ENCODE measurements around the gene ALDH1L1.

- no peak for TF ChIP-seq RFX5 (IDR thresholded peaks at IDR 0.05; ENCODE audit: low read depth, low read length)
- TF ChIP-seq ZNF512 (tag; IDR thresholded peaks at IDR 0.05): no peak
- no peak for TF ChIP-seq RCOR1 (IDR thresholded peaks at IDR 0.05; ENCODE audit: borderline replicate concordance in 1 of 2, low read depth in 2 of 2, low read length in 2 of 2)
- TF ChIP-seq IRF9 (tag; IDR thresholded peaks at IDR 0.05): no peak
- no peak for TF ChIP-seq SRF (CRISPR knock-in tag; IDR thresholded peaks at IDR 0.05)
- no peak for TF ChIP-seq CLOCK (CRISPR knock-in tag; IDR thresholded peaks at IDR 0.05; ENCODE audit: borderline replicate concordance)
- no peak for TF ChIP-seq POLR2A (conservative IDR thresholded peaks at IDR 0.05)
- TF ChIP-seq NFIC (IDR thresholded peaks at IDR 0.05): no peak
- no peak for TF ChIP-seq TRIM25 (IDR thresholded peaks at IDR 0.05; ENCODE audit: borderline replicate concordance)
Observed at GRCh38 chr3:126114443-126115386, 65.7 kb downstream of the ALDH1L1 start.
